IMR-90 (cell line): ENCODE data around the gene THRB. TPM values are rescaled to one million over a fixed set of nuclear protein-coding genes. Genes with fewer than 3 reads are reported as not detected.

Experiments used
- ATAC-seq: fragments of 200-7000 bp; cut with Tn5 transposase; 2 replicates; pipeline ENCODE4 v1.9.1; 2020; ENCODE audit warnings: low read depth, mild to moderate bottlenecking, moderate library complexity
- BruUV-seq: library from RNA; stranded (reverse); fragments of 400-500 nt; replicated peaks from 2 replicates; lab custom pipeline; 2021; lab: Mats Ljungman, UMichigan
- CTCF ChIA-PET: fragments of 300-600 bp; formaldehyde crosslinking; extraction: SDS; loops from one replicate; lab custom pipeline; 2021; ENCODE audit warnings: antibody characterized with exemption; lab: Yijun Ruan, JAX
- POLR2A ChIA-PET: fragments of 300-600 bp; sonication (Branson Sonifier 250); formaldehyde crosslinking; loops from one replicate; lab custom pipeline; 2022; ENCODE audit warnings: antibody characterized with exemption; ENCODE audit not compliant: unreplicated experiment; lab: Charles Lee
- DNase-seq: peaks from one replicate; pipeline ENCODE4 v3.0.0; 2013
- H2AFZ ChIP-seq: replicated peaks from 2 replicates; pipeline ENCODE3; 2013; ENCODE audit warnings: low read length, mild to moderate bottlenecking; ENCODE audit not compliant: poor library complexity
- H2AK5ac ChIP-seq: 2 replicates; pipeline ENCODE4 v1.6.1; 2013; ENCODE audit warnings: low read depth, low read length, inconsistent platforms
- H2AK9ac ChIP-seq: replicated peaks from 2 replicates; pipeline ENCODE3; 2013; ENCODE audit warnings: mild to moderate bottlenecking, low read depth, low read length, moderate library complexity; ENCODE audit not compliant: poor library complexity
- H2BK120ac ChIP-seq: 2 replicates; pipeline ENCODE4 v1.6.1; 2013; ENCODE audit warnings: low read depth, low read length, inconsistent platforms
- H2BK15ac ChIP-seq: 3 replicates; pipeline ENCODE4 v1.6.1; 2013; ENCODE audit warnings: low read depth, low read length, inconsistent platforms
- H2BK20ac ChIP-seq: 2 replicates; pipeline ENCODE4 v1.6.1; 2013; ENCODE audit warnings: low read depth, mild to moderate bottlenecking, inconsistent platforms, low read length, moderate library complexity
- H2BK5ac ChIP-seq: 2 replicates; pipeline ENCODE4 v1.6.1; 2013; ENCODE audit warnings: mild to moderate bottlenecking, low read depth, low read length, inconsistent platforms; ENCODE audit not compliant: poor library complexity, severe bottlenecking
- H3K14ac ChIP-seq: replicated peaks from 2 replicates; pipeline ENCODE4 v1.6.1; 2013; ENCODE audit warnings: low read depth, low read length, inconsistent platforms
- H3K18ac ChIP-seq: 2 replicates; pipeline ENCODE4 v1.6.1; 2013; ENCODE audit warnings: low read depth, low read length, control low read depth
- H3K23ac ChIP-seq: 2 replicates; pipeline ENCODE4 v1.6.1; 2013; ENCODE audit warnings: low read depth, low read length, inconsistent platforms
- H3K27ac ChIP-seq: 2 replicates; pipeline ENCODE4 v1.5.1; 2013; ENCODE audit warnings: mild to moderate bottlenecking, control low read depth, low read length; ENCODE audit not compliant: insufficient read depth
- H3K27me3 ChIP-seq: 2 replicates; pipeline ENCODE4 v1.6.1; 2013; ENCODE audit warnings: low read length; ENCODE audit not compliant: control insufficient read depth, insufficient read depth
- H3K36me3 ChIP-seq: 2 replicates; pipeline ENCODE4 v1.6.1; 2013; ENCODE audit warnings: low read length, mixed read lengths; ENCODE audit not compliant: control insufficient read depth, insufficient read depth
- H3K4ac ChIP-seq: 2 replicates; pipeline ENCODE4 v1.6.1; 2013; ENCODE audit warnings: low read depth, low read length, inconsistent platforms
- H3K4me1 ChIP-seq: 2 replicates; pipeline ENCODE4 v1.6.1; 2013; ENCODE audit warnings: low read length, mixed read lengths; ENCODE audit not compliant: control insufficient read depth, insufficient read depth
- H3K4me2 ChIP-seq: 2 replicates; pipeline ENCODE4 v1.6.1; 2013; ENCODE audit warnings: low read depth, mild to moderate bottlenecking, control low read depth, low read length, moderate library complexity
- H3K4me3 ChIP-seq: 2 replicates; pipeline ENCODE4 v1.5.1; 2013; ENCODE audit warnings: low read depth, mild to moderate bottlenecking, control low read depth, low read length, moderate library complexity; ENCODE audit not compliant: insufficient read depth
- H3K56ac ChIP-seq: 2 replicates; pipeline ENCODE4 v1.6.1; 2013; ENCODE audit warnings: low read length, inconsistent platforms; ENCODE audit not compliant: insufficient read depth; ENCODE audit errors: extremely low read depth
- H3K79me1 ChIP-seq, 2 experiments: 2 replicates each; pipeline ENCODE4 v1.6.1; 2013; ENCODE audit warnings: low read length in 2 of 2, inconsistent platforms in 1 of 2, low read depth in 1 of 2
- H3K9ac ChIP-seq: 2 replicates; pipeline ENCODE4 v1.6.1; 2013; ENCODE audit warnings: low read depth, low read length, control low read depth
- H3K9me1 ChIP-seq: 2 replicates; pipeline ENCODE4 v1.6.1; 2013; ENCODE audit warnings: low read length, inconsistent platforms; ENCODE audit not compliant: insufficient read depth
- H3K9me3 ChIP-seq: 2 replicates; pipeline ENCODE4 v1.6.1; 2013; ENCODE audit warnings: low read length; ENCODE audit not compliant: control insufficient read depth, insufficient read depth
- H4K20me1 ChIP-seq: 2 replicates; pipeline ENCODE4 v1.6.1; 2013; ENCODE audit warnings: low read length, inconsistent platforms; ENCODE audit not compliant: insufficient read depth
- H4K5ac ChIP-seq: 2 replicates; pipeline ENCODE4 v1.6.1; 2013; ENCODE audit warnings: mild to moderate bottlenecking, low read depth, low read length, control low read depth
- H4K8ac ChIP-seq, 2 experiments: 2 replicates each; pipeline ENCODE4 v1.6.1; 2013; ENCODE audit warnings: low read depth in 2 of 2, low read length in 2 of 2, control low read depth in 1 of 2, inconsistent platforms in 1 of 2
- H4K91ac ChIP-seq: 2 replicates; pipeline ENCODE4 v1.6.1; 2013; ENCODE audit warnings: low read depth, low read length, inconsistent platforms; ENCODE audit not compliant: insufficient read depth
- BHLHE40 ChIP-seq: fragments of 150-350 bp; IDR thresholded peaks from 2 replicates; pipeline ENCODE4 v1.6.1; 2016; ENCODE audit warnings: mild to moderate bottlenecking, low read depth, low read length
- CEBPB ChIP-seq: IDR thresholded peaks from 2 replicates; pipeline ENCODE4 v1.6.1; 2012; ENCODE audit warnings: low read depth, low read length, improper control_type of control experiment
- CHD1 ChIP-seq: IDR thresholded peaks from 2 replicates; pipeline ENCODE4 v1.6.1; 2012; ENCODE audit warnings: low read depth, low read length, improper control_type of control experiment
- FOS ChIP-seq: fragments of 150-350 bp; IDR thresholded peaks from 2 replicates; pipeline ENCODE4 v1.6.1; 2016; ENCODE audit warnings: low read depth, low read length
- MAFK ChIP-seq: IDR thresholded peaks from 2 replicates; pipeline ENCODE4 v1.6.1; 2012; ENCODE audit warnings: low read depth, low read length, improper control_type of control experiment
- MAZ ChIP-seq: IDR thresholded peaks from 2 replicates; pipeline ENCODE4 v1.6.1; 2012; ENCODE audit warnings: low read depth, mild to moderate bottlenecking, low read length, improper control_type of control experiment, moderate library complexity, borderline replicate concordance
- MXI1 ChIP-seq: IDR thresholded peaks from 2 replicates; pipeline ENCODE4 v1.6.1; 2012; ENCODE audit warnings: low read depth, mild to moderate bottlenecking, low read length, moderate library complexity, borderline replicate concordance
- RAD21 ChIP-seq: IDR thresholded peaks from 2 replicates; pipeline ENCODE4 v1.6.1; 2012; ENCODE audit warnings: low read length, improper control_type of control experiment
- RCOR1 ChIP-seq: IDR thresholded peaks from 2 replicates; pipeline ENCODE4 v1.6.1; 2012; ENCODE audit warnings: mild to moderate bottlenecking, low read length, improper control_type of control experiment; ENCODE audit not compliant: insufficient replicate concordance
- RFX5 ChIP-seq: IDR thresholded peaks from 2 replicates; pipeline ENCODE4 v1.8.0; 2012; ENCODE audit warnings: low read depth, mild to moderate bottlenecking, low read length, moderate library complexity
- SMC3 ChIP-seq: fragments of 150-350 bp; IDR thresholded peaks from 2 replicates; pipeline ENCODE4 v1.6.1; 2016; ENCODE audit warnings: low read depth, mild to moderate bottlenecking, antibody characterized with exemption, low read length, moderate library complexity
- WGBS, 2 experiments: methylation state at CpG; one replicate each; pipeline versions ENCODE4 v1.1.5 to v1.1.7; 2013; ENCODE audit warnings: missing lambda C conversion rate in 2 of 2; ENCODE audit not compliant: insufficient read length in 1 of 2; ENCODE audit errors: extremely low coverage in 2 of 2; 5-methylcytosine and 5-hydroxymethylcytosine counted together
- dilution Hi-C: fragments of 300-500 bp; cut with HindIII; formaldehyde crosslinking; loops from one replicate; pipeline ENCODE4 v1.14.3; 2018; ENCODE audit warnings: low sequenced_read_pairs; ENCODE audit not compliant: unreplicated experiment
- in situ Hi-C: fragments of 300-500 bp; cut with MboI; formaldehyde crosslinking; loops from 3 replicates; pipeline ENCODE4 v1.14.3; 2019; ENCODE audit warnings: low sequenced_read_pairs, inconsistent platforms, mixed read lengths
- intact Hi-C: fragments of 100-400 bp; cut with micrococcal nuclease; formaldehyde crosslinking; loops from 2 replicates; pipeline ENCODE4 v1.10.0; 2022
- polyA plus RNA-seq, 3 experiments: library from polyadenylated mRNA; depleted of rRNA; stranded (reverse); fragments of >200 nt; gene quantifications; 2 replicates each; pipeline ENCODE4 v1.2.3, GENCODE V29; 2012; ENCODE audit warnings: low replicate concordance in 1 of 3
- total RNA-seq: library from RNA; depleted of rRNA; stranded (reverse); fragments of >200 nt; gene quantifications from 2 replicates; pipeline ENCODE4 v1.2.3, GENCODE V29; 2012
- TF ChIP-seq, protein P1 (sequence below): conservative IDR thresholded peaks from 2 replicates; pipeline ENCODE4 v1.5.1; 2012; ENCODE audit warnings: mild to moderate bottlenecking, low read depth, low read length, improper control_type of control experiment
- TF ChIP-seq, protein P2 (sequence below): fragments of 150-350 bp; IDR thresholded peaks from 2 replicates; pipeline ENCODE4 v1.6.1; 2016; ENCODE audit warnings: low read depth, mild to moderate bottlenecking, low read length, moderate library complexity, borderline replicate concordance
- TF ChIP-seq, protein P3 (sequence below): fragments of 150-350 bp; IDR thresholded peaks from 2 replicates; pipeline ENCODE4 v1.6.1; 2017; ENCODE audit warnings: mild to moderate bottlenecking, antibody characterized with exemption, low read length, low read depth

The THRB gene
- total and polyA plus RNA-seq, 2 of the 4 experiments (the other 2 are of a cell fraction) = under 0.01 TPM; not detected in 1

DNA sequence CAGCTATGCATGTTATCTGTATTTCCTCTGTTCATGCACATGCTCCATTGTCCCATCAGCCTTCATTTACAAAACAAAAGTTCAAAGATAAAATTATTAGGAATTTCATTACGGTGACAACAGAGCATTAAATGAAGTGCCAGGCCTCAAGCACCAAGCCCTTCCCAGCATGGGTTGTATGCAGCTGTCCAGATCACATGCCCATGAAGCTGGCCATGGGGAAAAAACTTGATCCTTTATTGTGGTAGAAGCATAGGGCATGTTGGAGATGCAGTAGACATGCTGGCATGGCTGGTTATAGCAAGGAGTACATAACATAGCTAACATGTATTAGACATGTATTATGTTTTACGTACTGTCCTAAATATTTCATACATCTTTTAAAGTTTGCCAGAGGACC is 4.1 kb upstream of the THRB start:
- DNase-seq (no peak), ATAC-seq (no peak)
- no peak overlapping the region for H2BK5ac ChIP-seq
- H2AFZ ChIP-seq = no peak overlapping the region
- ChIA-PET CTCF (no interaction called here), POLR2A (no interaction called here)
- no peak overlapping the region for H3K23ac ChIP-seq
- no peak overlapping the region for H3K27ac ChIP-seq
- H3K4me1 ChIP-seq = peaks cover 2% of the 10 kb centered on the region; the same call in 1 of the 2 replicates
- H4K5ac ChIP-seq = no peak overlapping the region
- no peaks in the 10 kb centered on the region for H3K79me1 ChIP-seq
- dilution Hi-C loops (no loop called here), in situ Hi-C loops (no loop called here), intact Hi-C loops (no loop called here)
- H3K4ac ChIP-seq = no peak overlapping the region
- TF ChIP-seq, protein P1, sequence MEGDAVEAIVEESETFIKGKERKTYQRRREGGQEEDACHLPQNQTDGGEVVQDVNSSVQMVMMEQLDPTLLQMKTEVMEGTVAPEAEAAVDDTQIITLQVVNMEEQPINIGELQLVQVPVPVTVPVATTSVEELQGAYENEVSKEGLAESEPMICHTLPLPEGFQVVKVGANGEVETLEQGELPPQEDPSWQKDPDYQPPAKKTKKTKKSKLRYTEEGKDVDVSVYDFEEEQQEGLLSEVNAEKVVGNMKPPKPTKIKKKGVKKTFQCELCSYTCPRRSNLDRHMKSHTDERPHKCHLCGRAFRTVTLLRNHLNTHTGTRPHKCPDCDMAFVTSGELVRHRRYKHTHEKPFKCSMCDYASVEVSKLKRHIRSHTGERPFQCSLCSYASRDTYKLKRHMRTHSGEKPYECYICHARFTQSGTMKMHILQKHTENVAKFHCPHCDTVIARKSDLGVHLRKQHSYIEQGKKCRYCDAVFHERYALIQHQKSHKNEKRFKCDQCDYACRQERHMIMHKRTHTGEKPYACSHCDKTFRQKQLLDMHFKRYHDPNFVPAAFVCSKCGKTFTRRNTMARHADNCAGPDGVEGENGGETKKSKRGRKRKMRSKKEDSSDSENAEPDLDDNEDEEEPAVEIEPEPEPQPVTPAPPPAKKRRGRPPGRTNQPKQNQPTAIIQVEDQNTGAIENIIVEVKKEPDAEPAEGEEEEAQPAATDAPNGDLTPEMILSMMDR = no peak
- TF ChIP-seq, protein P2, sequence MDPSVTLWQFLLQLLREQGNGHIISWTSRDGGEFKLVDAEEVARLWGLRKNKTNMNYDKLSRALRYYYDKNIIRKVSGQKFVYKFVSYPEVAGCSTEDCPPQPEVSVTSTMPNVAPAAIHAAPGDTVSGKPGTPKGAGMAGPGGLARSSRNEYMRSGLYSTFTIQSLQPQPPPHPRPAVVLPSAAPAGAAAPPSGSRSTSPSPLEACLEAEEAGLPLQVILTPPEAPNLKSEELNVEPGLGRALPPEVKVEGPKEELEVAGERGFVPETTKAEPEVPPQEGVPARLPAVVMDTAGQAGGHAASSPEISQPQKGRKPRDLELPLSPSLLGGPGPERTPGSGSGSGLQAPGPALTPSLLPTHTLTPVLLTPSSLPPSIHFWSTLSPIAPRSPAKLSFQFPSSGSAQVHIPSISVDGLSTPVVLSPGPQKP = no peak
- TF ChIP-seq MXI1 (no peak), RFX5 (no peak), CEBPB (no peak), MAZ (no peak), CHD1 (no peak), FOS (no peak), RCOR1 (no peak), RAD21 (no peak), BHLHE40 (no peak), MAFK (no peak), SMC3 (no peak)
- TF ChIP-seq, protein P3, sequence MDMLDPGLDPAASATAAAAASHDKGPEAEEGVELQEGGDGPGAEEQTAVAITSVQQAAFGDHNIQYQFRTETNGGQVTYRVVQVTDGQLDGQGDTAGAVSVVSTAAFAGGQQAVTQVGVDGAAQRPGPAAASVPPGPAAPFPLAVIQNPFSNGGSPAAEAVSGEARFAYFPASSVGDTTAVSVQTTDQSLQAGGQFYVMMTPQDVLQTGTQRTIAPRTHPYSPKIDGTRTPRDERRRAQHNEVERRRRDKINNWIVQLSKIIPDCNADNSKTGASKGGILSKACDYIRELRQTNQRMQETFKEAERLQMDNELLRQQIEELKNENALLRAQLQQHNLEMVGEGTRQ = no peak
- no peak overlapping the region for H3K4me2 ChIP-seq
- H3K9ac ChIP-seq = no peak overlapping the region
- no peaks in the 10 kb centered on the region for H3K36me3 ChIP-seq
- H3K14ac ChIP-seq = no peak overlapping the region
- no peak overlapping the region for H2BK15ac ChIP-seq
- H2BK120ac ChIP-seq = no peak overlapping the region
- no peak overlapping the region for H2AK9ac ChIP-seq
- no peak overlapping the region for H3K18ac ChIP-seq
- H3K4me3 ChIP-seq = no peak overlapping the region
- no peak overlapping the region for H2BK20ac ChIP-seq
- no peak overlapping the region for H2AK5ac ChIP-seq
- no peaks in the 10 kb centered on the region for H3K9me3 ChIP-seq
- no TSS peak for BruUV-seq
- H3K9me1 ChIP-seq = no peaks in the 10 kb centered on the region
- H4K20me1 ChIP-seq = no peaks in the 10 kb centered on the region
- H3K27me3 ChIP-seq = peaks cover 18% of the 10 kb centered on the region
- H4K8ac ChIP-seq = no peak overlapping the region
- no CpG with 5 or more reads among the region's 2 CpGs for WGBS, 2 experiments
- H4K91ac ChIP-seq = no peak overlapping the region
- H3K56ac ChIP-seq = no peak overlapping the region
